C4-2B (cell line): ENCODE results near the gene UNK.

Source experiments
- CTCF ChIP-seq: fragments of 450-650 bp; conservative IDR thresholded peaks from 2 replicates; pipeline ENCODE4 v1.5.1; 2017; ENCODE audit warnings: mild to moderate bottlenecking
- ZFX ChIP-seq: fragments of 450-650 bp; IDR thresholded peaks from 2 replicates; pipeline ENCODE4 v1.6.1; 2017

- TF ChIP-seq CTCF (no peak), ZFX (no peak)
These were observed 11.4 kb downstream of the UNK start for GRCh38 chr17:75795820-75796607.
